ENCODE results near the gene KCNH1. TPM values are rescaled to one million over a fixed set of nuclear protein-coding genes. Genes with fewer than 3 reads are reported as not detected.

The KCNH1 gene
- total and polyA plus RNA-seq, 9 of the 15 experiments (the other 6 are each of a cell fraction or from before 2014, with no cell fraction given) = not detected

- POLR2A ChIA-PET = interaction anchor here (1.0 kb wide), 1 partner anchor 12 kb away, joined by 3 read pairs; no protein-coding TSS in a partner anchor
- CTCF ChIA-PET (ENCODE audit: low intra/inter-chr PET ratio) = no interaction called here
Observed at GRCh38 chr1:211153932-211154331, 20.0 kb upstream of the KCNH1 start.

More at GRCh38 chr1:211153932-211154331, 20.0 kb upstream of the KCNH1 start:
- H3K9ac ChIP-seq (ENCODE audit: insufficient read depth in 1 of 2, low read depth in 2 of 2, low read length in 2 of 2) = no peak overlapping the region
- H3K36me3 ChIP-seq (ENCODE audit: control insufficient read depth, insufficient read depth, low read length) = no peaks in the 10 kb centered on the region
- intact Hi-C loops (cut with micrococcal nuclease) (no loop called here), in situ Hi-C loops (cut with MboI) (no loop called here)
- WGBS (ENCODE audit: insufficient coverage, low coverage, missing lambda C conversion rate) = 0% methylated on average over 1 of the region's 1 CpG
- H3K4me2 ChIP-seq (ENCODE audit: insufficient read depth, low read length) = no peak overlapping the region
- no peak for FAIRE-seq
- no peaks in the 10 kb centered on the region for H3K9me3 ChIP-seq (replicated peaks; ENCODE audit: control insufficient read depth, insufficient read depth, low read depth, low read length)
- H2AFZ ChIP-seq (ENCODE audit: low read depth, low read length) = no peak overlapping the region
- TF ChIP-seq EHMT2 (IDR thresholded peaks at IDR 0.05) (peak; percentile 75), REST (IDR thresholded peaks at IDR 0.05; ENCODE audit: borderline replicate concordance) (peak; percentile 92), REST (CRISPR knock-in tag; IDR thresholded peaks at IDR 0.05; ENCODE audit: low read depth) (no peak), SMARCE1 (IDR thresholded peaks at IDR 0.05) (no peak), NR2F6 (CRISPR knock-in tag; IDR thresholded peaks at IDR 0.05) (no peak), MIER1 (IDR thresholded peaks at IDR 0.05; ENCODE audit: low read depth) (peak; percentile 73)
- H4K20me1 ChIP-seq (replicated peaks; ENCODE audit: control insufficient read depth, insufficient read depth, low read length) = no peaks in the 10 kb centered on the region
- no peaks in the 10 kb centered on the region for H3K79me2 ChIP-seq (ENCODE audit: control insufficient read depth, insufficient read depth, low read length)
- no peak overlapping the region for H3K27ac ChIP-seq (ENCODE audit: extremely low read depth, low read depth, low read length)
- no peak for ATAC-seq
- no TSS peak for BruUV-seq (replicated peaks)
- H3K9me1 ChIP-seq (ENCODE audit: control insufficient read depth, insufficient read depth, low read length) = no peaks in the 10 kb centered on the region
- peaks cover 0 to 5% of the 10 kb centered on the region in 2 experiments for H3K27me3 ChIP-seq (ENCODE audit: control insufficient read depth in 2 of 2, insufficient read depth in 2 of 2, low read length in 2 of 2)
- DNase-seq (ENCODE audit: extremely low read depth in 1 of 4, low spot score in 3 of 4) = no peak
- no peak overlapping the region for H3K4me3 ChIP-seq
- no peaks in the 10 kb centered on the region for H3K4me1 ChIP-seq (replicated peaks in 1 of 2; ENCODE audit: control insufficient read depth in 2 of 2, insufficient read depth in 2 of 2, low read length in 2 of 2)
